MCF 10A (cell line): ENCODE results near the gene CSDE1. TPM values are rescaled to one million over a fixed set of nuclear protein-coding genes. Genes with fewer than 3 reads are reported as not detected.
"Not testable (repeated sequence)": the region's sequence is repeated elsewhere in the genome, so short reads cannot be mapped to it uniquely, and the experiment has no call there.

ENCODE experiments used
- BruUV-seq: library from RNA; stranded (reverse); fragments of 400-500 nt; replicated peaks from 2 replicates; lab custom pipeline; 2021; lab: Mats Ljungman, UMichigan
- CTCF ChIA-PET: fragments of 300-600 bp; sonication (Branson Sonifier 250); formaldehyde crosslinking; extraction: SDS; loops from one replicate; lab custom pipeline; 2021; ENCODE audit warnings: antibody characterized with exemption, inconsistent platforms; lab: Yijun Ruan, JAX
- POLR2A ChIA-PET: fragments of 300-600, 350-650 bp; sonication (Branson Sonifier 250); formaldehyde crosslinking; extraction: SDS; loops from one replicate; lab custom pipeline; 2020; ENCODE audit warnings: antibody characterized with exemption, inconsistent platforms; lab: Yijun Ruan, JAX
- DNase-seq: peaks from one replicate; pipeline ENCODE4 v3.0.0-alpha.2; 2018; ENCODE audit not compliant: unreplicated experiment
- H3K27ac Mint-ChIP-seq: one replicate; pipeline ENCODE4 v1.8.0; 2022; ENCODE audit warnings: mild to moderate bottlenecking, low read depth, mixed read lengths; ENCODE audit not compliant: unreplicated experiment
- H3K27me3 Mint-ChIP-seq: one replicate; pipeline ENCODE4 v1.8.0; 2022; ENCODE audit warnings: mixed read lengths; ENCODE audit not compliant: insufficient read depth, unreplicated experiment
- H3K36me3 Mint-ChIP-seq: one replicate; pipeline ENCODE4 v1.8.0; 2022; ENCODE audit warnings: mild to moderate bottlenecking, moderate library complexity, mixed read lengths; ENCODE audit not compliant: insufficient read depth, unreplicated experiment
- H3K4me1 Mint-ChIP-seq: one replicate; pipeline ENCODE4 v1.8.0; 2022; ENCODE audit warnings: mixed read lengths; ENCODE audit not compliant: insufficient read depth, unreplicated experiment
- H3K4me3 Mint-ChIP-seq: one replicate; pipeline ENCODE4 v1.8.0; 2022; ENCODE audit warnings: mild to moderate bottlenecking, moderate library complexity, mixed read lengths; ENCODE audit not compliant: unreplicated experiment
- H3K9me3 Mint-ChIP-seq: one replicate; pipeline ENCODE4 v1.8.0; 2022; ENCODE audit warnings: mixed read lengths; ENCODE audit not compliant: unreplicated experiment
- CTCF ChIP-seq: fragments of 200-600 bp; IDR thresholded peaks from one replicate; pipeline ENCODE4 v1.8.0; 2022; ENCODE audit warnings: antibody characterized with exemption, mild to moderate bottlenecking; ENCODE audit not compliant: unreplicated experiment
- intact Hi-C: fragments of 100-400 bp; cut with micrococcal nuclease; formaldehyde crosslinking; loops from 2 replicates; pipeline ENCODE4 v1.14.1; 2022
- total RNA-seq: library from RNA; stranded (reverse); gene quantifications from 2 replicates; pipeline ENCODE4 v1.2.3, GENCODE V29; 2022

The CSDE1 gene
- total RNA-seq, 1 experiment from 2014 or later, result 580 TPM

- Mint-ChIP-seq H3K9me3 (peaks cover 16% of the 10 kb centered on the region), H3K4me1 (peaks cover 5% of the 10 kb centered on the region), H3K27ac (no peak overlapping the region), H3K4me3 (no peak overlapping the region), H3K27me3 (peaks cover 33% of the 10 kb centered on the region), H3K36me3 (peaks cover 22% of the 10 kb centered on the region)
- DNase-seq, result no peak
- no TSS peak for BruUV-seq
- CTCF ChIA-PET, result interaction anchor here (0.6 kb wide), 1 partner anchor 194 kb away, joined by 3 read pairs; no protein-coding TSS in a partner anchor
- TF ChIP-seq CTCF, result no peak
- POLR2A ChIA-PET, result interaction anchor here (0.6 to 5.3 kb wide), 3 partner anchors 26 to 970 kb away, joined by 3 to 37 read pairs (median 3); partner anchors contain the start of genes CSDE1 and RSBN1
- intact Hi-C loops, result no loop called here
These were observed 24.7 kb upstream of the CSDE1 start for GRCh38 chr1:114782476-114782875.

- Mint-ChIP-seq H3K36me3 (peaks cover 33% of the 10 kb centered on the region), H3K27me3 (peaks cover 14% of the 10 kb centered on the region), H3K9me3 (no peaks in the 10 kb centered on the region), H3K4me3 (peak within 1 kb of the TSS; percentile 100), H3K27ac (peak within 1 kb of the TSS; percentile 97), H3K4me1 (no peaks in the 10 kb centered on the region)
- CTCF ChIA-PET, result interaction anchor here (0.5 to 0.7 kb wide), 2 partner anchors 84 to 99 kb away, joined by 3 to 4 read pairs; no protein-coding TSS in a partner anchor
- POLR2A ChIA-PET, result interaction anchor here (0.5 to 5.3 kb wide), 16 partner anchors 10 to 1991 kb away, joined by 3 to 37 read pairs (median 4); partner anchors contain the start of genes CSDE1, DENND2C and NRAS
- TF ChIP-seq CTCF, result no peak
- TSS peak; percentile 89 for BruUV-seq
- intact Hi-C loops, result no loop called here
- DNase-seq, result peak; percentile 94
These were observed 22.8 kb upstream of the CSDE1 start, which contains the start of gene SIKE1 for GRCh38 chr1:114780344-114781226. Gene SIKE1 (minus strand): TSS chr1:114780685. CDS start chr1:114780607, 78 bp downstream.

- Mint-ChIP-seq H3K27ac (peak overlapping the region; percentile 97), H3K27me3 (peaks cover 11% of the 10 kb centered on the region), H3K4me3 (peak overlapping the region; percentile 100), H3K4me1 (no peaks in the 10 kb centered on the region), H3K9me3 (no peaks in the 10 kb centered on the region), H3K36me3 (peaks cover 41% of the 10 kb centered on the region)
- intact Hi-C loops, result no loop called here
- no peak for DNase-seq
- no peak for TF ChIP-seq CTCF
- CTCF ChIA-PET, result interaction anchor here (0.7 kb wide), 1 partner anchor 462 kb away, joined by 4 read pairs; no protein-coding TSS in a partner anchor
- no TSS peak for BruUV-seq
- POLR2A ChIA-PET, result interaction anchor here (0.5 to 5.3 kb wide), 8 partner anchors 11 to 339 kb away, joined by 3 to 37 read pairs (median 4); partner anchors contain the start of genes CSDE1 and NRAS
These were observed 21.9 kb upstream of the CSDE1 start for GRCh38 chr1:114779722-114780121.

- BruUV-seq, H3K9me3 Mint-ChIP-seq, POLR2A ChIA-PET, H3K4me3 Mint-ChIP-seq, H3K27me3 Mint-ChIP-seq, DNase-seq, H3K4me1 Mint-ChIP-seq, H3K27ac Mint-ChIP-seq, CTCF ChIA-PET, intact Hi-C loops: not testable (repeated sequence)
- peaks cover 63% of the 10 kb centered on the region for H3K36me3 Mint-ChIP-seq
These were observed 18.9 kb upstream of the CSDE1 start for GRCh38 chr1:114776726-114777125.
